PFSK-1 (cell line): ENCODE measurements around the gene CMTM6.

Source experiments
- FOXP2 ChIP-seq: optimal IDR thresholded peaks from 2 replicates; pipeline ENCODE3; 2011; ENCODE audit warnings: borderline replicate concordance, control low read depth, inconsistent platforms; ENCODE audit not compliant: insufficient read depth; ENCODE audit errors: extremely low read length, extremely low read depth
- POLR2AphosphoS5 ChIP-seq: IDR thresholded peaks from 2 replicates; pipeline ENCODE4 v1.6.1; 2012; ENCODE audit warnings: low read depth, mild to moderate bottlenecking, control low read depth, low read length, moderate library complexity
- REST ChIP-seq, 2 experiments: IDR thresholded peaks; 2 replicates each; pipeline versions ENCODE4 v1.6.1 to v1.8.0; 2011 to 2012; ENCODE audit warnings: low read depth in 2 of 2, low read length in 2 of 2, control low read depth in 1 of 2, inconsistent platforms in 1 of 2, mild to moderate bottlenecking in 1 of 2, moderate library complexity in 1 of 2; ENCODE audit not compliant: insufficient read depth in 1 of 2
- SIN3A ChIP-seq: IDR thresholded peaks from 2 replicates; pipeline ENCODE4 v1.6.1; 2012; ENCODE audit warnings: mild to moderate bottlenecking, low read length, moderate library complexity, borderline replicate concordance; ENCODE audit not compliant: insufficient read depth
- TAF1 ChIP-seq: IDR thresholded peaks from 2 replicates; pipeline ENCODE4 v1.6.1; 2012; ENCODE audit warnings: low read length, control low read depth, borderline replicate concordance; ENCODE audit not compliant: insufficient read depth

- no peak for TF ChIP-seq TAF1
- no peak for TF ChIP-seq POLR2AphosphoS5
- TF ChIP-seq REST (IDR thresholded peaks at IDR 0.05; ENCODE audit: insufficient read depth in 1 of 2, low read depth in 2 of 2, low read length in 2 of 2) = no peak
- TF ChIP-seq SIN3A = no peak
- no peak for TF ChIP-seq FOXP2
Measured at GRCh38 chr3:32493437-32494414, 8.9 kb downstream of the CMTM6 start.
